ENCODE results near the gene PSAT1. TPM values are rescaled to one million over a fixed set of nuclear protein-coding genes. Genes with fewer than 3 reads are reported as not detected.

Gene PSAT1
- total RNA-seq, 1 donor from 2014 or later: 23.4 TPM

GRCh38 chr9:78316166-78316892, 19.4 kb downstream of the PSAT1 start:
- DNase-seq: no peak

- no peak for DNase-seq
Measured at GRCh38 chr9:78319197-78320029, 22.5 kb downstream of the PSAT1 start.

DNA sequence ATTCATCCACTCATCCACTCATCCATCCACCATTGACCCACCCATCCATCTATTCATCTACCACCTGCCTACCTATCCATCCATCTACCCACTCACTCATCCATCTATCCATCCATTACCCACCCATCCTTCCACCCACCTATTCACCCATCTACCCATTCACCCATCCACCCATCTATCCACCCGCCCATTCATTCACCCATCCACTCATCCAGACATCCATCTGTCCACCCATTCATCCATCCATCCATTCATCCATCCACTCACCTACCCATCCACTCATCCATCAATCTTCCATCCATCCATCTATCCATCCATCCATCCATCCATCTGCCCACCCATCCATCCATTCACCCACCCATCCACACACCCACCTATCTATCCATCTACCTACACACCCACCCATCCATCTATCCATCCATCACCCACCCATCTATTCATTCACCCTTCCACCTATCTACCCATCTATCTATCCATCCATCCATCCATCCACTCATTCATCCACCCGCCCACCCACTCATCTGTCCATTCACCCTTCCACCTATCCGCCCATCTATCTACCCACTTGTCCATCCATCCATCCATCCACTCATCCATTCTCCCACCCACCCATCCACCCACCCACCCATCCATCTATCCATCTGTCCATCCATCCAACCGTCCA, 23.2 kb downstream of the PSAT1 start:
- DNase-seq: no peak

- no peak for DNase-seq
Measured at GRCh38 chr9:78320875-78321496, 24.1 kb downstream of the PSAT1 start.

- DNase-seq: no peak
Measured at GRCh38 chr9:78321505-78321904, 24.6 kb downstream of the PSAT1 start.

DNA sequence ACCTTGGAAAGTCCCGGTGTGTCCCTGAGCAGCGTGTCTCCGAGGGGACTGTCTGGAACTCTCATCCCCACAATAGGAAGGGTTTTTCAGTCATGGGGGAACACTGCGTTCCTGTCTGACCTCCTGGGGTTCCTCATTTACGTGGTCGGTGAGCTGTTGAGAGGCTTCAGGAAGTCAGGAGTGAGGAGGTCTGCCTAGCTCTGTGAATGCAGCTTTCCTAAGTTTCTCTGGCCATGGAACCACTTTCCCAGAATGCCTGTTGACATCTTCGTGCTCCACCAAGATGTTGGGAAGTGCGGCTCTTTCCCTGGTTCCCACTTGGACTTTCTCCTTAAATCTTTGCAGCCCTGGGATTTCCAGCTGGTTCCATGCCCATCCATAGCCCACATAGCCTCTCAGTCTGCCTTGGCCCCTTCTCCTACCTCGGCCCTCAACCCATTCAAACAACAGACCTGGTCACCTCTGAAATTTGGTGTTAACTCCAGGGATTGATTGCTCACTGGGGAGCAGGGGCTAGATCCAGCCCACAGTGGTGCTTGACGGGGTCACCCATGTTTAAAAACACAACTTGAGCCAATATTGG, 27.2 kb downstream of the PSAT1 start:
- DNase-seq: no peak

GRCh38 chr9:78324682-78325081, 27.8 kb downstream of the PSAT1 start:
- DNase-seq: no peak

DNA sequence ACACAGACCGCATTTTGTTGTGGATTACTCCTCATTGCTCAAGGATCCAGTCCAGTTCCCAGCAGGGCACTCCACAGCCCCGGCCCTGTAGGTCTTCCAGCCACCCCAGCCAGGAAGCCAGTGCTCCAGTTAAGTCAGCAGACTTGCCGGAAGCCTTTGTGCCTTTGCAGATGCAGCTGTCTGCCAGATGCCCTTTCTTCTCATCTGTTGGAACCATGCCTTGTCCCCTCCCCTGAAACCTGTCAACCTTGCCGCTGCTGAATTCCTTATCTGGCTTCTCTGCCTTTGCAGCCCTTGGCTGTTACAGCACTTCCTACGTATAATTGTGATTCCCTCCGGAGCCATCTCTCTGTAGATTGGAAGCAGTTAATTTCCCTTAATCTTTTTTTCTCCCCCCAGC, 28.4 kb downstream of the PSAT1 start:
- DNase-seq: peak; percentile 35

- DNase-seq: no peak
Measured at GRCh38 chr9:78325846-78326360, 29.0 kb downstream of the PSAT1 start.

DNA sequence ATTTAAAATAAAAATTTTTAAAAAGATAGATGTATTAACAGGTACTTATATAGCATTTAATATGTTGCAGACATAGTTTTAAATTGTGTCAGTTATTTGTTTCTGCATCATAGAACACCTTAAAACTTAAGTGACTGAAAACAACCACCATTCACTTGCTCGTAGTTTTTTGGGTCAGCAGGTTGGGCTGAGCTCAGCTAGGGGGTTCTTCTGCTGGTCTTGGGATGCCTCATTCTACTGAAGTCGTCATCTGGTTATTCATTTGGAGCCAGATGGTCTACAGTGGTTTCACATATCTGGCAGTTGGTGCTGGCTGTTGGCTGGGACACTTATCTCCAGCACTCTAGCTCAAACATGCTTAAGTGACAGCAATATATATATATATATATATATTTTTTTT, 29.6 kb downstream of the PSAT1 start:
- DNase-seq: no peak

GRCh38 chr9:78332381-78332780, 35.5 kb downstream of the PSAT1 start:
- no peak for DNase-seq

- no peak for DNase-seq
Measured at GRCh38 chr9:78348848-78349247, 51.9 kb downstream of the PSAT1 start.

- no peak for DNase-seq
Measured at GRCh38 chr9:78351816-78352215, 54.9 kb downstream of the PSAT1 start.

DNA sequence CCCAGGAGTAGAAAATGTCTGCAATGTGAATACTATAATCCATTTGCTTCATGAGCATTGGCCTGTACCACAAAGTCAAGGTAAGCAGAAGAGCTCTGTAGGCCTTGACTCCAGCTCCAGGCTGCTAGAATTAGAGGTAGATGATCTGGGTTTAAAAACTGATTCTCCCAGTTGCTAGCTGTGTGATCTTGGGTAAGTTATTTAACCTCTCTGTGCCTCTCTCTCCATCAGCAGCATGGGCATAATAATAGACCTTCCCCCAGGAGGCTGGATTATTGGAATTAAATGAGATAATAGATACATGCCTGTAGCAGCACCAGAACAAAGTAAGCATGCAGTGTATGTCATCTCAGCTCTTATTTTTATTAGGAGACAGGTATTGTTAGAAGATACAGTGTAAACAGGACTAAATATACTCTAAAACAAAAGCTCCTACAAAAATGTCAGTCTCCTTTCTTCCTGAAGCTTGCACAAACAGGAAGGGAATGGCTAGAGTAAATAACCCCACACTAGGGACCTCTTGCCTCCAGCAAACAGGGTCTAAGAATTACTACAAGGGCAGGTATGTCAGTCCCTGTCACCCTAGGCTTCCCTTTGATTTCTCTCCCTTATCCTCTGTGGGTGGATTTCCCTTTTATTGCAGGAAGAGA, 57.5 kb downstream of the PSAT1 start:
- DNase-seq: no peak

DNA sequence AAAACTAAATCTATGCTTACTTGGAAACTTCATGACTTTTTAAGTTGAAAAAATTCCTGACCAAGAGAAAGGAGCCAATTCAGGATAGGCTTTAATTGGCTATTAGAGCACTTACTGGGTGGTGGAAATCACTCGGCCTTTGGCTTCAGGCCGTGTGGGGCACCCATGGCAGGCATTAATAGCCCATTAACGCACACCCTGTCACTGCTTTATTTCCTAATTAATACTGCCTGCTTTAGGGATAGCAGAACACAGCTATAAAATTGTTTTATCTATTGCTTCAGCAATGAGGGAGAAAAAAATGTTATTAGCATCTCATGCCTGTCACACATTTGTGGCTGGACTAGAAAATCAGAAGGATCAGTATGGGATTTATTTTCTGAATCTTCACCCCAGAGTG, 58.1 kb downstream of the PSAT1 start:
- no peak for DNase-seq

DNA sequence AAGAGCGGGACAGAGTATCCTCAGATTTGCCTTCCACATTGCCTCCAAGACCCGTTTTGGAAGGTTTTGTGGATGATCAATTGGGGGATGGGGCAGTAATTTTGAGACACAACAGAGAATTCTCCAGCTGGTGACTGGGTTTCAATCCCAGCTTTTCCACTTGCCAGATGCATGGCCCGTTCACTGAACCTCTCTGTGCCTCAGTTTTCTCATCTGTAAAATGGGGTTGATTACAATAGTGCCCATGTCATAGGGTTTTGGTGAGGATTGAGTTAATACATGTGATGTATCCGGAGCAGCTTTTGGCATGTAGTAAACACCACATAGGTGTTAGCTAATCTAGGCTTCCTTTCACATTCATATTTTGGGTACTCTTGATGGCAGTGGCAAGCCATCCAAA, 59.7 kb downstream of the PSAT1 start:
- DNase-seq: no peak

DNA sequence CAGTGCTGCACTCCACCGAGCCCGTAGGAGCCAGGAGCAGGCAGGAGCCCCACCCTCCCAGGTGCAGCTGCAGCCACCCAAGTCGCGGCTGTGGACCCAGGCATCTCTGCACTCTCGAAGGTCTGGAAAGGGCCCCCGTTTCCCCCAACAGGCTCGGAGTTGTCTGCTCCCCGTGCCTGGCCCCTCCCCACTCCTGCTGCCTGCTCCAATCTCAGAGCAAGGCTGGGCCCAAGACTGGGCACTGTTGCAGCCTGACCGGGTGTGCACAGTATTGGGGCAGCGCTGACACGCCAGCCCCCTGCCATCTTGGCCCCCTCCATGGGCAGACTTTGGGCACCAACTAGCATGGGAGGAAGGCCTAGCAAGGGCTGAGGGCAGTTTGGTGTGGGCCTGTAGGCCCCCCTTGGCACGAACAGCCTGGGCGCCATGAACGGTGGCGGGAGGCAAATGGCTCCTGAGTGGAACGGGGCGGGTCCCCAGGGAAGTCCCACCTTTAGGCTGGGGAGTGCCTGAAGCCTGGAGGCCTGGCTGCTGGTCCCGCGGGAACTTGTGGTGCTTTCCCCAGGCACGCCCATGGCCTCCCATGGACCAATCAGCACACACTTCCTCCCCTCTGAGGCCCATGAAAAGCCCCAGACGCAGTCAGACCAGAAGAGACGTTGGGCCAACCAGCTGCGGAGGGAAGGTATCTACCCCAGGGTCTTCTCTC, 60.4 kb downstream of the PSAT1 start:
- DNase-seq: no peak

DNA sequence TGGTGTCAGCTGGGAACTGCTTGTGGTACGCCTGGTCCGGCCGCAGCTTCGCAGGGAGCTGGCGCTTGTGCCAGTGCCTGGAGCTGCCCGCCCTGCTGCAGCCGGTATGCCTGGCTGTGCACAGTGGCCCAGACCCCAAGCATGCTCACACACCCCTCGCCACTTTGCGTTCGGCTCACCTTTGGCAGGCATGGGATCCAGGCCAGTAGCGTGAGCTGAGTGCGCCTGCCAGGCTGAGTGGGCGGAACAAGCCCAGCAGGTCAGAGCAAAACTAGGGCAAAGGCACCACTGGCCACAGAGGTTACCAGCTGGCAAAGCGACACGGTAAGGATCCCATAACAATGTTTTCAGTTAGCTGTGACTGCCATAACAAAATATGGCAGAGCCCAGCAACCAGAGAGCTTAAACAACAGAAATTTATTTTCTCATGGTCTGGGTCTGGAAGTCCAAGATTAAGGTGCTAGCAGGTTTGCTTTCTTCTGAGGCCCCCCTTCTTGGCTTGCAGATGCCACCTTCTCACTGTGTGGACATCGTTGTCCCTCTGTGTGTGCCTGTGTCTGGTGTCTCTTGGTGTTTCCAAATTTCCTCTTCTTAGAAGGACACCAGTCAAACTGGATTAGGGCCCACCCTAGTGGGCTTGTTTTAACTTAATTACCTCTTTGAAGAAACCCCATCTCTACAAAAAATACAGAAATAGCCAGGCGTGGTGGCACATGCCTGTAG, 61.6 kb downstream of the PSAT1 start:
- no peak for DNase-seq

- peak; percentile 2 for DNase-seq
Measured at GRCh38 chr9:78363221-78363620, 66.3 kb downstream of the PSAT1 start.
